NCI-H1105 (cell line): ENCODE data around the gene MARCHF11.

Source experiments
- DNase-seq: peaks from one replicate; lab custom pipeline; 2025; lab: John Stamatoyannopoulos, UW

The MARCHF11 gene

GRCh38 chr5:16131878-16132277 lies 47.7 kb downstream of the MARCHF11 start:
- no peak for DNase-seq

- DNase-seq: no peak
These were observed 50.6 kb downstream of the MARCHF11 start for GRCh38 chr5:16128944-16129343.

DNA sequence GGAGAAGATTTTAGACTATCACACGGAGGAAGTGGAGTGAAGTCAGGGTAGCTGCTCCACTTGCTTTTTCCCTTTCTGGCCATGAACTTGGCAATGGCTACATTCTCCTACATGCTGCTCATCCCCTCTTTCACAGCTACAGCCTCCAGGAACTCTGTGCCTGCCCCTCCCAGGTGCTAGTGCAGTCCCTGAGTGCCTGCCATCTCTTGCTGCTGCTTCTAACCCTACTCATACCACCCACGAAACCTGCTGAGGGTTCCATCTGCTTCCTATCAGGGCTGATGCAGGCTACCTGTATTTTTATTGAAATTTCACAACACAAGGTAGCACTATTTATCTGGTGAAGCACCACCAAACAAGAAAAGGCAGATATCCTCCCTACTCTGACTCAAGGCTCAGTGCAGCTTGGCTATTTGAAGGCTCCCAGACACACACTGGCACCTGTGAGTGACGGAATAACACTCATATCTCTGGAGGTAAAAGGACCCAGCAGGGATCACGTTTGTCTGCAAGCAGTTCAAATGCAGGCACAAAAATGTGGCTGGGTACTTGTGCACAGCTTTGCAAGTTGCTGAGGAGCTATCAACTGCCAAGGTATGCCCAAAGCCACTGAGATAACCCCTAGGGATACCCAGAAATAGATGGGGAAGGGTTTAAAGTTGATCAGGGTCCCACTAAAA lies 51.6 kb downstream of the MARCHF11 start:
- DNase-seq: no peak

DNA sequence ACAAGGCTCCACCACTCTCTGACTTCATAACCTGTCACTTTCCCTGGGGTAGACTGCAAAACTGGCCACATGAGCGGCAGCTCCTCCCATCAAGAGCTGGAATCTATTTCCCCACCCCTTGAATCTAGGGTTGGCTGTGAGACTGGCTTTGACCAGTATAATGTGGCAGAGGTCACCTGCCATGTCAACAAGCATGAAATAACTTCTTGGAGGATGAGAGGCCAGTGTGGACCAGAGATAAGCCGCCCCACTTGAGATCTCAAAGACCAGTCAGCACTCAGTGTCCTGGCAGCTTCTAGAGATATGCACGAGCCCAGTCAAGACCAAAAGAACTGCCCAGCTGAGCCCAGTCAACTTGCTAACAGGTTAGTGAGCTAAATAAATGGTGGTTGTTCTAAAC lies 59.0 kb downstream of the MARCHF11 start:
- no peak for DNase-seq

GRCh38 chr5:16119790-16120189 lies 59.8 kb downstream of the MARCHF11 start:
- DNase-seq: no peak

DNA sequence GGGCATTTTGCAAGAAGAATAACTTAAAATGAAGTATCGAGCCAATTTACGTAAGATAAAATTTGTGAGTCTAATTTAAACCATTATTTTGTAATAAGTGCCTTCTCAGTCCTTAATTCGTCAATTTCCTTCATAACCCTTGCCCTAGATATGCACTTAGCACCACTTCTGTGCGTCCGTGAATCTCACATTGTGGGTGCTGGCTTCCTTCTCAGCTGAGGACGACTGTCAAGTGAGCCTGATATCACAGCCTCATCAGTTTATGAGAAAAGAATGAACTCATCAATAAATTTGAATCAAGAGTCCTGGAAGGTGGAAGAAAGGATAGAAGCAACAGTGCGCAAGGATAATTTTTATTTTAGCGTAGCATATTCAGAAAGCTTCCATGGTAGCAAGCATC lies 64.5 kb downstream of the MARCHF11 start:
- DNase-seq: no peak

GRCh38 chr5:16108418-16108817 lies 71.2 kb downstream of the MARCHF11 start:
- DNase-seq: no peak

- no peak for DNase-seq
These were observed 74.6 kb downstream of the MARCHF11 start for GRCh38 chr5:16104961-16105360.

DNA sequence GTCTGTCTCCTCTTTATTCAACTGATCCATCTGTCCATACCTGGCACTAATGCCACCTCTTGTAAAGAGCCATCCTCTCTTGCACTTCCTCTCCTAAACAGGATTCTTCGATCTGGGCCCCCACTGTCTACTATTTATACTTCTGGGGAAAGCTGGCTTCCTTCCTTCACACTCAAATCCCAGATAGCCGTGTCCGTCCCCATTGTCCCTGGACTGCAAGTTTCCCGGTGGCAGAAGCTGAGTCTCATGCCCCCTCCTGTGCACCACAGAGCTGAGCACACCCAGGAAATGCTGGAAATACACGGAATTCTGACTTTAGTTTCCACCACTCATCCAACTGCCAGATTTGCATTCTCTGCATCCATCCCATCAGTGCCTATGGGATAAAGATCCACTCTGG lies 84.0 kb downstream of the MARCHF11 start:
- DNase-seq: no peak

- no peak for DNase-seq
These were observed 89.3 kb downstream of the MARCHF11 start for GRCh38 chr5:16090270-16090669.

- no peak for DNase-seq
These were observed 96.6 kb downstream of the MARCHF11 start for GRCh38 chr5:16082982-16083381.

DNA sequence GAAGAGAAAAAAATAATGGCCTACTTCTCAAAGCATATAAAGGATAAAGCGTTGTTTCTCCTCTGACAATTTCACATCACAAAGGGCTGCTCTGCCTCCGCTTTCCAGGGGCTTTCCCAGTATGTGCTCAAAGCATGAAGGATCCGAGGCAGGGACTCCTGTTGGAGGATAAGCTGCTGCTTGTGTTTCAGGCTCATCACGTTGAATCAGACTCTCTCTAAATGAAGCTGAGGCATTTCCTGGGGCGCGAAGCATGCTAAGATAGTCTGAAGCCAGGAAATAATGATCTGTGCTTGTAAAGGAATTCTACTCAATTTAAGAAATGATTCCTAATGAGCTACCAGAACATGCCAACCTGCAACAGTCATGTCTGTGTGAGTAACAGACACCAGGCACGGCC lies 97.5 kb downstream of the MARCHF11 start:
- DNase-seq: no peak

DNA sequence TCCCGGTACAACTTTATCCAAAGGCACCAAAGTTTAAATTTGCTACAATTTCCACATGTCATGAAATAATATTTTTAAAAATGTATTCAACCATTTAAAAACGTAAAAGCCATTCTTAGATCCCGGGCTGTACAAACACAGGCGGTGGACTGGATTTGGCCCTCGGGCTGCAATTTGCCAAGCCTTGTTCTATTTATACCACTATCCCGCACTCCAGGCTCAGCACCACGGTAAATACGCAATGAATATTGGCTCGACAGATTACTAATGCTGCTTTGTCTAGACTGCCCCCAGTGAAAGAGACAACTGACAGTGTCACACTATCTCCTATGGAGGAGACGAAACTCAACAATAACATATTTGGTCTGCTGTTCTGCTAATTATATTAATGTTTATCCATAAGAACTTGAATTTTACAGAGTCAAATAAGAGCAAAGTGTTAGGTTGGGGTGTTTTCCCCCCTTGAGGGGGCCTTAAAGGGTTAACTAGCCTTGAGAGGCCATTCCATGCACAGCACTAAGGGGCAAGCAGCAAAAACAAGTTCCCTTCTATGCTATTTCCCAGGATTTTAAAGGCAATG lies 98.1 kb downstream of the MARCHF11 start:
- no peak for DNase-seq

- DNase-seq: no peak
These were observed 102.9 kb downstream of the MARCHF11 start for GRCh38 chr5:16076657-16077056.

GRCh38 chr5:16074358-16074757 lies 105.2 kb downstream of the MARCHF11 start:
- no peak for DNase-seq

GRCh38 chr5:16072616-16073015 lies 107.0 kb downstream of the MARCHF11 start:
- DNase-seq: no peak

GRCh38 chr5:16067415-16067814 lies 112.2 kb downstream of the MARCHF11 start:
- DNase-seq: no peak

GRCh38 chr5:16066810-16067209 lies 112.8 kb downstream of the MARCHF11 start:
- DNase-seq: no peak

DNA sequence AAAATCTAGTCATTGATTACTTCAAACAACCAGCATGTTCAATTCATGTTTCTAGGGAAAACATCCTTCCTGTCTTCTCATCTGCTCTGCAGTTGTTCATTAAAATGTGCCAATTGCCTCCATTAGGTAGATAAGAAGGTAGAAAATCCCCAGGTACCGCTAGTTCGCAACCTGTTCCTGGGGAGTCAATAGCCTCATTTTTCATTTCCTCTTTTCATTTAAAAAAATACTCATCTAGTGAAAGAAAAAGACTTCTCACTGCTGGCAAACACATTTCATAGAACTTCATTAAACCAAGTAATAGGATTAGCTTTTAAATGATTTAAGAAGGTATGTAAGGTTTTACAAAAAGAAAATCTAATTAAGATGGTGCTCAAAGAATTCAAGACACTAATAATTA lies 113.3 kb downstream of the MARCHF11 start:
- DNase-seq: no peak

GRCh38 chr5:16065831-16066230 lies 113.8 kb downstream of the MARCHF11 start:
- no peak for DNase-seq

- no peak for DNase-seq
These were observed 115.3 kb downstream of the MARCHF11 start for GRCh38 chr5:16064135-16064893.

DNA sequence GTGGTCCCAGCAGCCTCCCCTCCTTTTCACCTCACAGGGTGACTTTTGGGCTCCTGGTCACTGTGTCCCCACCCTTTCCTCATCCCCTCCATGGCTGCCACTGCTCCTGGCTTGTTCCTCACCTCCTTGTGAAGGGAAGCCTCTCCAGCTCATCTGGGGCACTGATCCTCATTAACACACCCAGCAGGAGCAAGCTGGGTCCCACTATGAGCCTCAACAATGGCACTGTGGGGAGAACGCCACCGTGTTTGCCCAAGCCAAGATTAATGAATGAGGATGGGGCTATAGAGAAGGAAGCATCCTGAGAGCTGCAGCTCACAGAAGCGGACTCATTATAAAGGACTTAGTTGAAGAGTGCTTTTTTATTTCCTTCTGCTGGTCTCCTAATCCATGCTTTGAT lies 118.4 kb downstream of the MARCHF11 start:
- DNase-seq: no peak

DNA sequence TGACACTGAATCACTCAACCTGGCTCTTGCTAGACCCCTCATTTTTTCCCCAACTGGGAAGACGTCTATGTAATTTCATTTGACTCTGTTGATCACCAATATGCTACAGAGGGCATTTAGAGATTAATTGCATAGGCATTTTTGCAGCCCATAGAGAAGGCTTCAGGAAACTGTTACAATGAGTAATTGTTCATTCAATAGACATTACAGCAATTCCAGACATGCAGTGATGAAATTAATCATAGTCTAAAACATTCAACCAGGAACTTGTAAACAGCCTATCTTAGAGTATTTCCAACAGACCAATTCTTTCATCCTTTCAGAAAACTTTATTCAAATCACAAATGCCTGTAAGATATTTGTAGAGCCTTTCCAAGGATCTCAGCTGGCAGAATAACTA lies 122.3 kb downstream of the MARCHF11 start:
- no peak for DNase-seq
